ENCODE data around the gene FXYD1. TPM values are rescaled to one million over a fixed set of nuclear protein-coding genes. Genes with fewer than 3 reads are reported as not detected.

The FXYD1 gene
- total RNA-seq (2022; extraction: Qiagen RNA extraction), result 0.32 to 0.59 TPM (median 0.33 TPM) in 3 of 5 replicates, not detected in the others

DNA sequence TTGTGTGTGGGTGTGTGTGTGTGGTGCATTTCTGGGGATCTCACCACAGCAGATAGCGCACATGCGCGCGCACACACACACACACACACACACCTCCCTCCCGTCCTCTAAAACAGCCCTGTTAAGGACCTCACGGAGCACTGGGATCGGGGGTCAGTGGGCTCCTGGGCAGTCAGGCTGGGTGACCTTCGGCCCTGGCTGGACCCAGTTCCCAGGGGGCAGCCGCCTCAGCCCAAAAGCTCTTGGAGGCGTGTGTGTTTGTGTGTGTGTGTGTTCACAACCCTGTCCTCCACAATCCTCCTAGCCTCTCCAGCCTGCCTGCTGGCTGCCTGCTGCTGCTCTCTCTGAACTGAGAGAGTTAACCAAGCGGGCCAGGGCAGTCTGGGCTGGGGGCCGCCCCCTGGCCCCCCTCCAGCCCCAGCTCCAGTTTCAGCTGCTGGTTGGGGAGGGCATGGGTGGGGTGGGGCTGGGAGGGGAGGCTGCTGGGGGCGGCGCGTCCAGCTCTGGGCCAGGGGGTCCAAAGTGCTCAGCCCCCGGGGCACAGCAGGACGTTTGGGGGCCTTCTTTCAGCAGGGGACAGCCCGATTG is at the start of gene FXYD1:
Gene FXYD1 (plus strand): TSS at position 520 of the 588 bp plus-strand sequence. CDS start 1,256 bp downstream, outside the sequence.

GRCh38 chr19:35115177-35115951 is 23.3 kb upstream of the FXYD1 start, which contains the start of gene FXYD3:
TSS of gene FXYD3 (plus strand) at chr19:35115823. CDS start at chr19:35119377, 3,554 bp downstream.

GRCh38 chr19:35134601-35135242 is 3.9 kb upstream of the FXYD1 start, which contains the start of gene LGI4:
TSS of gene LGI4 (minus strand) at chr19:35135059. CDS start at chr19:35134680, 379 bp downstream.

GRCh38 chr19:35143231-35143715 is 4.6 kb downstream of the FXYD1 start, which contains the start of gene FXYD7:
TSS of gene FXYD7 (plus strand) at chr19:35143255. CDS start at chr19:35143334, 79 bp downstream.

DNA sequence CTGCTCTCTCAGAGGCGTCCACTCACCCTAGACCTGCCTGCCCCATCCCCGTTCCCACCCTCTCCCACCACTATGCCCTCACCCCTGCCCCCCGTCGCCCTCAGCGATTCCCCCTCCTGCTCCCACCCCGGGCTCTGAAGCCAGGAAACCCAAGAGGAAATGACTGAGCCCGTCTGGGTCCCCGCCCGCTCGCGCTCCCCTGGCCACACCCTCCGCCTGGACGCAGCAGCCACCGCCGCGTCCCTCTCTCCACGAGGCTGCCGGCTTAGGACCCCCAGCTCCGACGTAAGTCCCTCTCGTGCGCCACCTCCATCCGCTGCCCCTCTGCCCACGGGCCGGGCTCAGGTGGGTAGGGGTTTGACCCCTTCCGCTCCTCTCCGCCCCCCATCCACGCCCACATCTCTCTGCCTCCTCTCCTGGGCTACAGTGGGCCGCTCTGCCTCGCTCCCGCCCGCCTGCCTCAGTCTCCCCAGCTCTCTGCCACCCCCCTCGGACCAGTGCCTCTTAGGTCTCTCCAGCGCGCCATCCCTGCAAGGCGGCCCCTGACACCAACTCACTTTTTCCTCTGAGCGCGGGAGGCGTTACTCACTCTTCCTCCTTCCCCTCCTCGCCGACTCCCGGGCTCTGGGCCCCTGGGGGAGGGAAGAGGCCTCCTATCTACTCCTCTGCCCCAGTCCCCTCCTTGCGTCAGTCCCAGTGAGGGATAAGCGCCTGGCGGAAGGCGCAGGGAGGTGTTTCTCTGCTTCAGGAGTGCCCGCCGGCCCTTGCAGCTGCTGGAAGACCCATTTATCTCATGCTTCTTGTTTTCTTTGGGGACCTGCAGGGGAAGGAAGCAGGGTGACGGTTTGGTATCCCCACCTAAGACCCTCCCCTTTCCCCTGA is 16.1 kb downstream of the FXYD1 start, which contains the start of gene FXYD5:
Gene FXYD5 (plus strand): TSS at position 211 of the 882 bp plus-strand sequence. CDS start 816 bp downstream, outside the sequence.

Other genes with a start within 250 kb of the FXYD1 start
- gene ZNF30, start 211.9 kb upstream of the FXYD1 start, total RNA-seq (2022; extraction: Qiagen RNA extraction), result 4.7 to 6.8 TPM (median 4.9 TPM) in 5 replicates
- 1.4 to 2.0 TPM (median 1.6 TPM) in 5 replicates for gene ZNF792, start 174.6 kb upstream of the FXYD1 start, total RNA-seq (2022; extraction: Qiagen RNA extraction)
- 142 to 158 TPM (median 147 TPM) in 5 replicates for gene GRAMD1A, start 138.5 kb upstream of the FXYD1 start, total RNA-seq (2022; extraction: Qiagen RNA extraction)
- 12.9 to 20.2 TPM (median 18.8 TPM) in 5 replicates for gene SCN1B, start 108.4 kb upstream of the FXYD1 start, total RNA-seq (2022; extraction: Qiagen RNA extraction)
- 0.06 to 0.20 TPM (median 0.20 TPM) in 3 of 5 replicates, not detected in the others for gene HPN, start 97.1 kb upstream of the FXYD1 start, total RNA-seq (2022; extraction: Qiagen RNA extraction)
- gene FXYD3, start 23.0 kb upstream of the FXYD1 start, total RNA-seq (2022; extraction: Qiagen RNA extraction), result 0.18 to 0.71 TPM (median 0.32 TPM) in 5 replicates
- 0.21 to 0.42 TPM (median 0.26 TPM) in 5 replicates for gene LGI4, start 3.8 kb upstream of the FXYD1 start, total RNA-seq (2022; extraction: Qiagen RNA extraction)
- 0.17 to 0.44 TPM (median 0.25 TPM) in 5 replicates for gene FXYD7, start 4.4 kb downstream of the FXYD1 start, total RNA-seq (2022; extraction: Qiagen RNA extraction)
- gene FXYD5, start 15.9 kb downstream of the FXYD1 start, total RNA-seq (2022; extraction: Qiagen RNA extraction), result 175 to 215 TPM (median 202 TPM) in 5 replicates
- not detected in 5 replicates for gene FAM187B, start 89.9 kb downstream of the FXYD1 start, total RNA-seq (2022; extraction: Qiagen RNA extraction)
- 6.8 to 12.1 TPM (median 10.2 TPM) in 5 replicates for gene LSR, start 110.2 kb downstream of the FXYD1 start, total RNA-seq (2022; extraction: Qiagen RNA extraction)
- gene USF2, start 130.1 kb downstream of the FXYD1 start, total RNA-seq (2022; extraction: Qiagen RNA extraction), result 120 to 158 TPM (median 149 TPM) in 5 replicates
- gene HAMP, start 143.7 kb downstream of the FXYD1 start, total RNA-seq (2022; extraction: Qiagen RNA extraction), result 0.02 to 0.22 TPM (median 0.12 TPM) in 3 of 5 replicates, not detected in the others
- gene MAG, start 153.3 kb downstream of the FXYD1 start, total RNA-seq (2022; extraction: Qiagen RNA extraction), result not detected in 5 replicates
- gene CD22, start 190.4 kb downstream of the FXYD1 start, total RNA-seq (2022; extraction: Qiagen RNA extraction), result 0.68 to 1.2 TPM (median 0.95 TPM) in 5 replicates
- 0.07 TPM in 2 of 5 replicates, not detected in the others for gene FFAR1, start 209.1 kb downstream of the FXYD1 start, total RNA-seq (2022; extraction: Qiagen RNA extraction)
- 0.09 TPM in 2 of 5 replicates, not detected in the others for gene FFAR3, start 219.6 kb downstream of the FXYD1 start, total RNA-seq (2022; extraction: Qiagen RNA extraction)
- gene GPR42, start 232.2 kb downstream of the FXYD1 start, total RNA-seq (2022; extraction: Qiagen RNA extraction), result not detected in 5 replicates